Measurements from ENCODE around the gene C2orf15. TPM values are rescaled to one million over a fixed set of nuclear protein-coding genes. Genes with fewer than 3 reads are reported as not detected.

Gene C2orf15
- total and polyA plus RNA-seq, 9 of the 15 experiments (the other 6 are each of a cell fraction or from before 2014, with no cell fraction given), result 0.04 to 0.27 (median 0.15) TPM; not detected in 1

GRCh38 chr2:99180755-99181623, 39.5 kb downstream of the C2orf15 start, which contains the start of the genes MITD1 and MRPL30 (continued):
- no peak for TF ChIP-seq PBX2 (CRISPR knock-in tag; IDR thresholded peaks at IDR 0.05; ENCODE audit: low read depth)
- peak; percentile 5; the same call in 1 of the 2 replicates for TF ChIP-seq PBX2 (tag; conservative IDR thresholded peaks at IDR 0.05; ENCODE audit: low read depth)
- TF ChIP-seq STAG1 (CRISPR knock-in tag; IDR thresholded peaks at IDR 0.05; ENCODE audit: borderline replicate concordance), result no peak
- 0 out of 2 replicates have a peak, but pooled peaks have one; percentile 48 for TF ChIP-seq ZBTB17 (CRISPR knock-in tag; IDR thresholded peaks at IDR 0.05)
- TF ChIP-seq NFATC3 (IDR thresholded peaks at IDR 0.05), result peak; percentile 72; the same call in 1 of the 2 replicates
- no peak for TF ChIP-seq NFIX (CRISPR knock-in tag; IDR thresholded peaks at IDR 0.05; ENCODE audit: low read depth)
- TF ChIP-seq NR2F6 (CRISPR knock-in tag; IDR thresholded peaks at IDR 0.05), result no peak
- TF ChIP-seq CSDE1 (IDR thresholded peaks at IDR 0.05), result no peak
- TF ChIP-seq ZNF232 (CRISPR knock-in tag; IDR thresholded peaks at IDR 0.05), result no peak
- no peak for TF ChIP-seq RERE (CRISPR knock-in tag; IDR thresholded peaks at IDR 0.05; ENCODE audit: borderline replicate concordance)
- no peak for TF ChIP-seq ATF1 (CRISPR knock-in tag; IDR thresholded peaks at IDR 0.05)
- peak; percentile 84 for TF ChIP-seq ATF1 (tag; IDR thresholded peaks at IDR 0.05)
- TF ChIP-seq HDAC8 (tag; IDR thresholded peaks at IDR 0.05), result no peak
- TF ChIP-seq PCBP2 (IDR thresholded peaks at IDR 0.05; ENCODE audit: low read depth, low read length, poor library complexity, severe bottlenecking), result no peak
- TF ChIP-seq STAT5B (CRISPR knock-in tag; IDR thresholded peaks at IDR 0.05), result no peak
- no peak for TF ChIP-seq GATAD2B (IDR thresholded peaks at IDR 0.05; ENCODE audit: borderline replicate concordance)
- peak; percentile 96 for TF ChIP-seq POLR2AphosphoS5 (IDR thresholded peaks at IDR 0.05; ENCODE audit: control insufficient read depth, insufficient read depth, low read depth, low read length)
- no peak for TF ChIP-seq CBX2 (IDR thresholded peaks at IDR 0.05; ENCODE audit: insufficient read depth, low read length, poor library complexity, severe bottlenecking)
- TF ChIP-seq HMG20B (CRISPR knock-in tag; IDR thresholded peaks at IDR 0.05), result no peak
- TF ChIP-seq PHF8 (IDR thresholded peaks at IDR 0.05; ENCODE audit: borderline replicate concordance, low read length), result peak; percentile 92; the same call in 1 of the 2 replicates
- no peak for TF ChIP-seq HNRNPK (IDR thresholded peaks at IDR 0.05; ENCODE audit: low read depth, low read length, poor library complexity, severe bottlenecking)
